ENCODE measurements around the gene EEIG1. TPM values are rescaled to one million over a fixed set of nuclear protein-coding genes. Genes with fewer than 3 reads are reported as not detected.

EEIG1 gene
- total RNA-seq, 1 experiment from 2014 or later = 52.3 TPM

DNA sequence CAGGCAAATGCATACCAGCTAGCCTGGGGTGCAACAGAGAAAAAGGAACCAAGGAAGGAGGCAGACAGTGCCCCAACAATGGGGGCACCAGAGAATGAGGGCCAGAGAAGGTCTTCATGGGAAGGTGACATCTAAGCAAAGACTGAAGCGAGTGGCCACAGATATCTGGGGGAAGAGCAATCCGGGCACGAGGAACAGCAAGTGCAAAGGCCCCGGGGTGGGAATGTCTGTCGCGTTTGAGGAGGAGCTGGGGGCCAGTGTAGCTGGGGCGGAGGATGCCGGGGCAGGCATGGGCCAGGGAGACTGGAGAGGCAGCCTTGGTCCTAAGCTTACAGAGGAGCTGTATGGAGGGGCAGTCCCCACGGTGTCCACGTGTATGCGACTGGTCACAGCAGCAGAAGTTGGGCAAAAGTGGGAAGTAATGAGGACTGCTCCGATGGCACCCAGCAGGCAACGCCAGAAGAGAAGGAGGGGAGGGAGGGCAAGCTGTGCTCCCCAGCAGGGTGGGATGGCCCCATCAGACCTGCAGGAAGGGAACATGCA lies 19.1 kb downstream of the EEIG1 start:
- Histone ChIP-seq H2AFZ (ENCODE audit: low read length) (no peak overlapping the region), H3K27me3 (ENCODE audit: insufficient read depth, low read length) (no peaks in the 10 kb centered on the region), H2BK12ac (ENCODE audit: insufficient read length, low read depth, low read length) (no peak overlapping the region), H3K4me1 (ENCODE audit: insufficient read depth, low read length) (no peaks in the 10 kb centered on the region; the same call in 1 of the 2 replicates), H3K23ac (ENCODE audit: insufficient read length, low read depth, low read length) (no peak overlapping the region), H3T11ph (ENCODE audit: low read length) (no peak overlapping the region), H3K56ac (ENCODE audit: insufficient read length, low read depth, low read length) (no peak overlapping the region), H3K23me2 (ENCODE audit: insufficient read length, low read depth, low read length, poor library complexity, severe bottlenecking) (no peaks in the 10 kb centered on the region), H4K8ac (replicated peaks; ENCODE audit: insufficient read length, low read depth, low read length) (no peak overlapping the region), H3K4ac (ENCODE audit: low read depth, low read length) (no peak overlapping the region), H4K20me1 (ENCODE audit: control insufficient read depth, insufficient read depth, insufficient read length) (no peaks in the 10 kb centered on the region), H2BK5ac (ENCODE audit: insufficient read length, low read length) (no peak overlapping the region), H3K4me2 (ENCODE audit: insufficient read depth, insufficient read length, low read length) (no peak overlapping the region), H3K9ac (ENCODE audit: extremely low read depth, insufficient read length, low read length) (no peak overlapping the region), H4K5ac (ENCODE audit: insufficient read length, low read depth, low read length) (no peak overlapping the region), H3K14ac (ENCODE audit: insufficient read depth, low read length) (no peak overlapping the region), H3K18ac (ENCODE audit: insufficient read length, low read depth, low read length) (no peak overlapping the region), H3K27ac (ENCODE audit: insufficient read length, low read depth, low read length) (no peak overlapping the region), H2BK20ac (ENCODE audit: low read depth, low read length, poor library complexity, severe bottlenecking) (no peak overlapping the region), H3K9me3 (ENCODE audit: control insufficient read depth, low read depth, low read length) (no peaks in the 10 kb centered on the region), H2AK5ac (ENCODE audit: insufficient read length, low read length) (no peak overlapping the region), H2BK120ac (ENCODE audit: low read depth, low read length, poor library complexity, severe bottlenecking) (no peak overlapping the region), H4K91ac (ENCODE audit: insufficient read length, low read depth, low read length) (no peak overlapping the region), H3K79me1 (ENCODE audit: insufficient read depth, low read depth, low read length, poor library complexity, severe bottlenecking) (peaks cover 2% of the 10 kb centered on the region), H3K79me2 (ENCODE audit: insufficient read depth, low read length) (peaks cover 8% of the 10 kb centered on the region; the same call in 1 of the 2 replicates), H2BK15ac (ENCODE audit: low read depth, low read length) (no peak overlapping the region)
- peak overlapping the region; percentile 49 to 73 (median 59); a peak in 4 of 7 replicates for H3K27ac Mint-ChIP-seq
- no peak for DNase-seq
- no peak for TF ChIP-seq CTCF (conservative IDR thresholded peaks at IDR 0.05)
- no peaks in the 10 kb centered on the region for H3K27me3 Mint-ChIP-seq (ENCODE audit: low read depth)
- H3K4me3 Mint-ChIP-seq = peak overlapping the region in 1 of 2 experiments; percentile 6; a peak in 1 of 5 replicates
- H3K9me3 Mint-ChIP-seq = no peaks in the 10 kb centered on the region
- H3K36me3 Mint-ChIP-seq (ENCODE audit: insufficient read depth in 1 of 3, low read depth in 3 of 3) = peaks cover 0 to 9% (median 6%) of the 10 kb centered on the region in 3 experiments; a peak in 5 of 7 replicates
- H3K4me1 Mint-ChIP-seq = peaks cover 50 to 59% of the 10 kb centered on the region in 2 experiments
- WGBS (ENCODE audit: extremely low coverage, insufficient read length, low lambda C conversion rate) = no CpG with 5 or more reads among the region's 13 CpGs

Measured in H9 (cell line).